ENCODE measurements around the gene TCTA. TPM values are rescaled to one million over a fixed set of nuclear protein-coding genes. Genes with fewer than 3 reads are reported as not detected.
A peak's percentile ranks its signal among the peaks of the same experiment; 100 is the strongest.

The TCTA gene
- total RNA-seq, 1 experiment from 2014 or later: 17.2 TPM

DNA sequence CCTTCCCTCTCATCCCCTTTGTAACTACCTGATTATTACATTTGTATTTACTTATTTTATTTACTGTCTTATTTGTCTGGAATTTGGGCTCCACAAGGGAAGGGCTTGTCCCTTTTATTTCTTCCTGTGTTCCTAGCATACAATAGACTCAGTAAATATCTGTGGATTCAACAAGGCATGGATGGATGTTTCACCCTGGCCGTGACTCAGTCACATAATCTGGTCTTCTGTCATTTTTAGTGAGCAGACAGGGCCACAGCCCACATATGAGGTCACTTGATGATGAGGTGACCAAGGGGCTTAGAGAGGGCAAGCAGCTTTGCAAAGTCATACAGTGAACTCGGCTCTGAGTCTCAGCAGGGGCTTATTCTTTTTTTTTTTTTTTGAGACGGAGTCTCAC, 50.0 kb downstream of the TCTA start:
- no peak overlapping the region for H3K4me3 Mint-ChIP-seq (ENCODE audit: unreplicated experiment)
- intact Hi-C loops (cut with micrococcal nuclease): no loop called here
- DNase-seq (ENCODE audit: unreplicated experiment): no peak
- no peaks in the 10 kb centered on the region for H3K36me3 Mint-ChIP-seq (ENCODE audit: insufficient read depth, unreplicated experiment)
- H3K27ac Mint-ChIP-seq (ENCODE audit: low read depth, unreplicated experiment): peak overlapping the region; percentile 67
- H3K9me3 Mint-ChIP-seq (ENCODE audit: unreplicated experiment): no peaks in the 10 kb centered on the region
- no TSS peak for BruUV-seq (replicated peaks)
- no peaks in the 10 kb centered on the region for H3K27me3 Mint-ChIP-seq (ENCODE audit: insufficient read depth, unreplicated experiment)
- CTCF ChIA-PET: interaction anchor here (0.6 kb wide), 1 partner anchor 122 kb away, joined by 5 read pairs; no protein-coding TSS in a partner anchor
- POLR2A ChIA-PET: interaction anchor here (0.7 kb wide), 1 partner anchor 8 kb away, joined by 4 read pairs; the partner anchor contains the start of gene DAG1
- H3K4me1 Mint-ChIP-seq (ENCODE audit: insufficient read depth, unreplicated experiment): peaks cover 16% of the 10 kb centered on the region
- TF ChIP-seq, protein P1, sequence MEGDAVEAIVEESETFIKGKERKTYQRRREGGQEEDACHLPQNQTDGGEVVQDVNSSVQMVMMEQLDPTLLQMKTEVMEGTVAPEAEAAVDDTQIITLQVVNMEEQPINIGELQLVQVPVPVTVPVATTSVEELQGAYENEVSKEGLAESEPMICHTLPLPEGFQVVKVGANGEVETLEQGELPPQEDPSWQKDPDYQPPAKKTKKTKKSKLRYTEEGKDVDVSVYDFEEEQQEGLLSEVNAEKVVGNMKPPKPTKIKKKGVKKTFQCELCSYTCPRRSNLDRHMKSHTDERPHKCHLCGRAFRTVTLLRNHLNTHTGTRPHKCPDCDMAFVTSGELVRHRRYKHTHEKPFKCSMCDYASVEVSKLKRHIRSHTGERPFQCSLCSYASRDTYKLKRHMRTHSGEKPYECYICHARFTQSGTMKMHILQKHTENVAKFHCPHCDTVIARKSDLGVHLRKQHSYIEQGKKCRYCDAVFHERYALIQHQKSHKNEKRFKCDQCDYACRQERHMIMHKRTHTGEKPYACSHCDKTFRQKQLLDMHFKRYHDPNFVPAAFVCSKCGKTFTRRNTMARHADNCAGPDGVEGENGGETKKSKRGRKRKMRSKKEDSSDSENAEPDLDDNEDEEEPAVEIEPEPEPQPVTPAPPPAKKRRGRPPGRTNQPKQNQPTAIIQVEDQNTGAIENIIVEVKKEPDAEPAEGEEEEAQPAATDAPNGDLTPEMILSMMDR (IDR thresholded peaks at IDR 0.05; ENCODE audit: unreplicated experiment): no peak

DNA sequence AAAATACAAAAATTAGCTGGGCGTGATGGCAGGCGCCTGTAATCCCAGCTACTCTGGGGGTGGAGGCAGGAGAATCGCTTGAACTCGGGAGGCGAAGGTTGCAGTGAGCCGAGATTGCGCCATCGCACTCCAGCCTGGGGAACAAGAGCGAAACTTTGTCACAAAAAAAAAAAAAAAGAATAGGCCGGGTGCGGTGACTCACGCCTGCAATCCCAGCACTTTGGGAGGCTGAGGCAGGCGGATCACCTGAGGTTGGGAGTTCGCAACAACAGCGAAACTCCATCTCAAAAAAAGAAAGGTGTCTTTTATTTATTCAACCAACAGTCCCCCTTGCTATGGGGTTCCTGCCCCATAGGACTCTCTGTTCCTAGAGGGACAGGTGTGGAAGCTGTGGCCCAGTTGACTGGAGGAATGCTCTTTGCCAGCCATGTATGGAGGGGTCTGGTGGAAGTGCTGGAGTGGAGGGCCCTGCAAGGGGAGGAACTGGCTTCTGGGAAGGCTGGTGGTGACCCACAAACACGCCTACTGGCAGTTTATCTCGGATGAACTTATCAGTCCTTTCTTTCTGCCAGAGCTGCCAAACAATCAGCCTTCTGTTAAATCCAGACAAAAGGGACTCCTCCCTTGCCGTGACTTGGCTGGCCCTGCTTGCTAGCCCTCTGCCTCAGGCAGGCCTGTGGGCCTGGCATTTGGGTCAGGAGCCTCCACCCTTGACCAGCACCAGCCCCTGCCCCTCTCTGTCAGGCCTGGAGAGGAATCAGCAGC, 53.2 kb downstream of the TCTA start:
- ChIA-PET CTCF (interaction anchor here (0.6 kb wide), 2 partner anchors 7 to 855 kb away, joined by 3 read pairs; no protein-coding TSS in a partner anchor), POLR2A (interaction anchor here (0.6 to 0.7 kb wide), 2 partner anchors 25 to 187 kb away, joined by 3 read pairs; no protein-coding TSS in a partner anchor)

More for the DNA sequence above, 53.2 kb downstream of the TCTA start:
- DNase-seq (ENCODE audit: unreplicated experiment): peak; percentile 66
- Mint-ChIP-seq H3K36me3 (ENCODE audit: insufficient read depth, unreplicated experiment) (no peaks in the 10 kb centered on the region), H3K4me1 (ENCODE audit: insufficient read depth, unreplicated experiment) (peaks cover 21% of the 10 kb centered on the region), H3K27ac (ENCODE audit: low read depth, unreplicated experiment) (no peak overlapping the region), H3K27me3 (ENCODE audit: insufficient read depth, unreplicated experiment) (no peaks in the 10 kb centered on the region), H3K4me3 (ENCODE audit: unreplicated experiment) (no peak overlapping the region), H3K9me3 (ENCODE audit: unreplicated experiment) (no peaks in the 10 kb centered on the region)
- TF ChIP-seq, protein P1 (IDR thresholded peaks at IDR 0.05; ENCODE audit: unreplicated experiment): no peak
- no TSS peak for BruUV-seq (replicated peaks)
- intact Hi-C loops (cut with micrococcal nuclease): no loop called here

Other genes starting within 250 kb of the TCTA start
- 25.7 and 26.0 TPM in 2 replicates for gene CCDC71, start 246.1 kb upstream of the TCTA start, total RNA-seq (2022)
- gene KLHDC8B, start 240.8 kb upstream of the TCTA start, total RNA-seq (2022): 1.7 and 2.4 TPM in 2 replicates
- 8.1 and 9.4 TPM in 2 replicates for gene C3orf62, start 135.2 kb upstream of the TCTA start, total RNA-seq (2022)
- 52.6 and 54.1 TPM in 2 replicates for gene USP4, start 72.4 kb upstream of the TCTA start, total RNA-seq (2022)
- 576 and 589 TPM in 2 replicates for gene GPX1, start 54.1 kb upstream of the TCTA start, total RNA-seq (2022)
- 273 and 298 TPM in 2 replicates for gene RHOA, start 447 bp upstream of the TCTA start, total RNA-seq (2022)
- 3.7 and 4.9 TPM in 2 replicates for gene AMT, start 10.1 kb downstream of the TCTA start, total RNA-seq (2022)
- 9.7 and 19.5 TPM in 2 replicates for gene NICN1, start 16.9 kb downstream of the TCTA start, total RNA-seq (2022)
- 40.3 and 49.9 TPM in 2 replicates for gene DAG1, start 57.8 kb downstream of the TCTA start, total RNA-seq (2022)
- 0.10 and 0.37 TPM in 2 replicates for gene BSN, start 142.1 kb downstream of the TCTA start, total RNA-seq (2022)